NCI-H446 treated with DMSO at 0.1 percent for 48 hours (cell line): Measurements from ENCODE around the gene R3HCC1L.

ENCODE experiments used
- DNase-seq: peaks from one replicate; lab custom pipeline; 2025; lab: John Stamatoyannopoulos, UW

Gene R3HCC1L

DNA sequence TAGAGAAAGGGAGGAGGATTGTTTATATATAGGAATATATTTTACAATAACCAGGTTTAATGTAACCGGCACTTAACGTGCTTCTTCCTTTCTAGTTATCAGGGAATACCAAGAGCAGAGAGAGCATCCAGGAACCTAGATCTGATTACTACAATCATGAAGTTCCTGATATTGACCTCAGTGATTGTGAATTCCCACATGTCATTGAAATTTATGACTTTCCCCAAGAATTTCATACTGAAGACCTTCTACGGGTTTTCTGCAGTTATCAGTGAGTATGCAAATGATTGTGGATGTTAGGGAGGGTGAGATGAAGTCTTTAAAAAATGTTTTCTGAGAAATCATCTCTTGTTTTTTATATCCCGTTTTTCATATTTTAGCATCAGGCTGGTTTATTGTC is 97.0 kb downstream of the R3HCC1L start:
- DNase-seq: no peak

DNA sequence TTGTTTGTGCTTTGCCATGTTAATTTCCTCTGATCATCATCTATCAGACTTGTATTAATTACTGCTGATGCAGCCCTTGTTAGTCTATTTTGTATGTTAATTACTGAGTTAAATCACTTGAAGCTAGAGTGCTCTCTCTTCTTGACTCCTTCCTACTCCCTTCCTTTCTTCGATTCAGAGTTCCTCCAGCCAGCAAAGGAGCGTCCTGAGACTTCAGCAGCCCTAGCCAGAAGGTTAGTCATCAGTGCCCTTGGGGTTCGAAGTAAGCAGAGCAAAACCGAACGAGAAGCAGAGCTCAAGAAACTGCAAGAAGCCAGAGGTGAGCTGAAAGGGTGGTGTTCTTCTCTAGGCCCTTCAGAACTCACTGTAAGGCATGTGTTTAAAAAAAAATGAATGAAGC is 101.4 kb downstream of the R3HCC1L start:
- no peak for DNase-seq

DNA sequence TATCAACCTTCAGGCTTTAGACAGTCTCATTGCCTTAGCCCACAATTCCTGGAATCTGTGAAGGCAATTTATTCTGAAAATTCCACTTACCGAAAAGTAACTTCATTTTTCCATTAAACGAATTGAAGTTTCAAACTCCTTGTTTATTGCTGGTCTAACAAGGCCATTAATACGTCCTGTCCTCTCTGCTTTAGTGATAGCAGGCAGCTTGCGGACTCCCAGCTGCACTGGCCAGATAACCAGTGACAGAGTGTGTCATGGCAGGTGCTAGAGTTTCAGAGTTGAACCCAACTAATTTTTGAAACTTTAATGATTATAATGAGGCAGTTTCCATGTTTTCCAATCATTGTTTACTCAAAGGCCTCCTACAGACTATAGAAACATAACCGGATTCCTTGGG is 102.4 kb downstream of the R3HCC1L start:
- DNase-seq: no peak

DNA sequence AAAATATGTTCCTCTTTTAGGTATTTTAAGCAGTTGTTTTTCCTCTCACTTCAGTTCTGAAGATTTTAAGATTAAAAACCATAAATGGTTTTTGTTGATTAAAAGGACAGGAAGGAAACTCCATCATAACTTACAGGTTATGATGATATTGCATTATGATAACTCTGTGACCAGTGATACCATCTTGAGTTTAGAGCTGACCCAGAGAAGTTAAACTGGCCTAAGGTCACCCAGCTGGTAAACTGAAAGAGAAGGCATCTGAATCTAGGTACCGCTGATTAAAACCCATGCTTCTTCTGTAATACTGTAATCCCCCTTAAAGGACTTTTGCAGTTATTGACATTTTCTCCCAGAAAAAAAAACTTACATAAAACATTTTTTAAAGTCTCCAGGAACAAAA is 103.9 kb downstream of the R3HCC1L start:
- no peak for DNase-seq

DNA sequence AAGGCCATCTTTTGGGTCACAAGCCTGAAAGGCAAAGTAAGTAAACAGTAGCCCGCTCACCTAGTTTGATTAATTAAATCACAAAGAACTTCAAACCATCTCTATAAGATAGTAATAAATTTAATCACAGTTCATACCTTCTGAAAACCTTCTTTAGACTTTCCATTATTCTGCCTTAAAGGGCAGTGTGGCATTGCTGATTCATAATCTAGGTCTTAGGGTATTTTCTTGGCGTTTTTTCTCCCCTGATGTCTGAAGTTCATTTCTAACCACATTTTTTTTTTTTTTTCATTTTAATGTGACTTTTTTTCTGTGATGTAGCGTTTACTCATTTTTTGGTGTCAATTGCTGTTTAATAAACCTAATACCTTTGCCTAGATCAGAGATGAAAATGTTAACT is 106.1 kb downstream of the R3HCC1L start:
- DNase-seq: no peak

DNA sequence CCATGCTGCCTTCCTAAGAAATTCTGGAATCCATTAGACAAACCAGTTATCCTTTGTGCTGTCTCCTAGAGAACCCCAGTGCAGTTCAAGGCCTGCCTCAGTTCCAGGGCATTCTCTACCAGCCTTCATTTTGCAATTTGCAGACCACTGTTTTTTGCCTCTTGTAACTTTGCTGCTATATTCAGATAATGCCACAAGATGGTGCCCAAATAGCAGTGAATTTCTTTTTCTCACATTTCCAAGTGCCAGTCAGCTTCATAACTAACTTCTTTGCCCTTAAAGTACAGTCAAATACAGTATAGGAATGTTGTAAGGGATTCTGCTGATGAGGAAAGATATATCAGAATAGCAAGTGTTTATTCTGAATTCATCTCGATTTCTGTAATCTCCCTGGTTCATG is 108.4 kb downstream of the R3HCC1L start:
- DNase-seq: no peak

DNA sequence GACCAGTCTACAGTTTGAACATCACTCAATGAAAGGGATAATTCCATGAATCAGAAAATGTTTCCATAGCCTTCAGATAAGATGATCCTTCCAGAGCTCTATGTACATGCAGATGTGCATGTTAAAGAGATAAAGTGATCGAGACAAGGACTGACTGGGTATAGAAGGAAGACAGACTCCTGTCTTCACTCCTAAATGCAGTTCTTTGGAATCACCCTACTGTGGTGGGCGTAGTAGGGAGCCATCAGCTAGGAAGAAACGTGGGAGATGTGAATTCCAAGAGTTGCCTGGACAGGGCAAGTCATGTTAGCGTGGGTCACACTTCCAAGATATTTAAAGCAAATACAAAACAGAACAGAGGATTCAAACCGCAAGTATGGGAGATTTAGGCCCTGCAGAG is 109.7 kb downstream of the R3HCC1L start:
- no peak for DNase-seq

DNA sequence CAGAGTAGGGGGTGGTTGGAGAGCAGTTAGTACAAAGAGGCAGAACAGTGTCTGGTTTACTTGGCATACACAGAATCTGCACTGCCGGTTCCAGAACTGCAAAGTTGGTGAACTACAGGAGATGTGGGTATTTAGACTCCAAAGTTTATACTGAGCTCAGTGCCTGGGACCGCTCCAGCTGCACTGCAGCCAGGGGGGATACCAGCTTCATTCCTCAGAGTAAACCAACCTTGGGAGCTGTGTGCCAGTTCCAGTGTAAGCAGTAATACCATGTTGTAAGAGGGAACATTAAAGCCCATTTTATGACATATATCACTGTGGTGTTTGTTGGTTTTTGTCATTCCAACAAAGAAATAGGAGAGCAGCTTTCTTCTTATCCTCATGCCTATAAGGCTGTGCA is 110.1 kb downstream of the R3HCC1L start:
- DNase-seq: no peak

DNA sequence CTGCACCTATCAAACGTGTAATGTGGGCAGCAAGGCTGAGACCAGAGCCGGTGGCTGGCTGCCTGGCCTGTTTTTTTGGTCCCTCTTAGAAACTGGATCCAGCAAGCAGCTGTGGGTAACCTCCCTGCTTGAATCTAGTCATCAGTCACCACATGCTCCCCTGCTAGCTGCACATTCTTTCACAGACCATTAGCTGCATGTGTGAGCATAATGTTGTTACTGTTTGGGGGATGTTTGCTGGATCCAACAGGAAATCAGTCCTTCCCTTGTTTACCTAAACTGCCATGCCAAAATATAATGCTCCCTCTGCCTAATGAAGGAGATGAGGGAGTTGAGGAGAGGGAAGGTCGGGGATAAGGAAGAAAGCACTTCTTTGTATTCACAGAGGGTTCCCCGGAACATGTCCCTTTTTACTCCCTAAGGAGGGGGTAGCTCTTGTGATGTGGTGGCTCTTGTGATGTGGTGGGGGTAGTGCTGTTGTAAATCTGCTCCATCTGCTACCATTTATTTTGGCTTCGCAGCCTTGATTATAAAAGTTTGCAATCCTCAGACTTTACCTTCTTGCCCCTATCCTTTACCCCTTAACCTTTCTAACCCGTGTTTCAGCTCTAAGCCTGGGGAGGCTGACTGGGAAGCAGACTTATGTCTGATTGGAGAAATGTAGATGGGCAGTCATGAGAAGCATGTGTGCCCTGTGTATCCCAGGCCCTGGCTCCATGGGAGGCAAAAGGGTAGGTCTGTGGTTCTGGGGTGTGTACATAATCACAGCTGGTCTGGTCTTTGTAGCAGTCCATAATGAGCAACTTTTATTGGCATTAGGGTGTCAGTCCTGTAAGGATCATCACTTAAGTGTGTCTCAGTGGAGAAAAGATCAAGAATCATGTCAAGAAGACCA is 112.7 kb downstream of the R3HCC1L start:
- DNase-seq: peak; percentile 31

DNA sequence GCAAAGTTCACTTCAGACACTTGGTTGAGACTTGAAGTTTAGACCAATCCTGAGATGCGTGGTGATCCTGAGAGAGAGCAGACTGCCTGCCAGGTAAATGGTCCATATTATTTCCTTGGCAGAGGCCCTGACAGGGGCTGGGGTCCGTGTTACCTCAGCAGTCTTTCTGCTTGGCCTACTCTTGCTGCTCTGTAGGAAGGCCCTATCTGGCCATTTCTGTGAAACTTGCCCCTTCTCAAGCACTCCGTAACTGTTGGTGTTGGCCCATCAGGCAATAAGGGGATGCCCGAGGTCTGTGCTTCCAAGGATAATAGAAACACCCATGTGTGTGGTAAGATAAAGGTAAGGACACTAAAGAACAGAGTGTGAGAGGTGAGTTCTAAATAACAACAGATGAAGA is 113.6 kb downstream of the R3HCC1L start:
- no peak for DNase-seq

DNA sequence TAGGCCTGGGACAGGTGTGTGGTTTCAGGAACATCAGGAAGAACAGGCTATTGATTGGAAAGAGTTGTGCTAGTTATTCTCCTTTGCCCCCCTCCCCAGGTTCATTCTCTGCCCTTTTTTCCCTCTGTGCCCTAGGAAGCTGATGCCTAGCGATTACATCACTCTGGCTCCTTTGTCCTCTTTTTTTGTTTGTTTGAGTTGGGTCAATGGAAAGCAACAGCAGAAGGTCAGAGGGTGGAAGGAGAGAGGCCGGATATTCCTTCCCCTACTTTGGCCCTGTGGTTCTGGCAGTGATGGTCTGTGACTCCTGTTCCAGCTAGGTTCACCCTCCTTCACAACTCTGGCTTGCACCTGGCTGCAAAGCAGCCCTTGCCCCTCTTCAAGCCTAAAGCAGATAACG is 114.7 kb downstream of the R3HCC1L start:
- DNase-seq: no peak

DNA sequence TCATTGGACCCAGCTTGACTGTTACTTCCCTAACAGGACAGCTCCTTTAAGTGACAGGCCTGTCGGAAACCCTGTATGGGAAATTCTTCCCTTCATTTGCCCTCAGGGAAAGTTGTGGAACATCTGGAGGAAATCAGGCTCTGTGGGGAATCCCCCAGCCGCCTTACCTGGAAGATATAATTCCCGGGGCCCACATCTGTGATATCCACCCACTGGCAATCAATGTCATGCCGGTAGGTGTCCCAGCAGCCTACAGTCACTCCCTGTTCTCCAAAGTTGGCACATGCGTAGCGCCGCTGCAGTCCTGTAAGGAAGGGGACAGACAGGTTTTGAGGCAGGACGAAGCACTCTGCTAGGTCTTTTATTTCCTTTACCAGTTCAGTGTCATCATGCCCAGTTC is 116.9 kb downstream of the R3HCC1L start:
- no peak for DNase-seq

DNA sequence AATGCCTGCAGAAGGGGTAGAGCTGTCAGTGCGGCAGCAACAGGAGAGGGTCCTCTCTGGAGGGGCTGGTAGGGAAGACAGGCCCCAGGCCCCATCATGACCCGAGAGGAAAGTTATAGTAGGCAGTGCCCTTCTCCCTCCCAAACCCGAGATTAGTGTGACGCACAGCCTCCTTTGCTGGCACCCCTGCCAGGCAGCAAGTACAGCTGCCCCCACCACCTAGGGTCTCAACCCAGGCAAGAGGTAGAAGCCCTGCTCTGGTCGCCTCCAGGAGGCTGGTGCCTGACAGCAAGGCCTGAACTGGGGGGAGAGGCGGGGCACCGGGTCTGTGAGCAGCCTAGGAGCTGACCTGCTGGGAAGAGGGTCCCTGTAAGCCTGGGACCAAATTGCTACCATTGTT is 118.0 kb downstream of the R3HCC1L start:
- no peak for DNase-seq

DNA sequence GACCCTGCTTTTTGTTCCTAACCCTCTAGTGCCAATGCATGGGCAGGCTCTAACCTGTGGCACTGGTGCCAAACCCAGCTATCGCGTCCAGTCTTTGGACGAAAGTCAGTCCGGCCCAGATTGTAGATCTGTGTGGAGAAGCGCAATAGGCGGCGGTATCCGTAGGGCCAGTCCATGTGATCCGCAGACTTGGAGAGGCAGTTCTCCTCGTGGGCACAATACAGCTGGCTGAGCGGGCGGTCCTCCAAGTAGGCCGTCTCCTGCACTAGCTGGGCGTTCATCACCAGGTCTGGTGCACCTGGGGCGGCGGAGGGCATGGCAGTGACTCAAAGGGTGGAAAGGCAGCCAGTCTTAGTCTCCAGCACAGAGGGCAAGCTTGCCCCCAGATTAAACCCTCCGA is 119.0 kb downstream of the R3HCC1L start:
- no peak for DNase-seq

DNA sequence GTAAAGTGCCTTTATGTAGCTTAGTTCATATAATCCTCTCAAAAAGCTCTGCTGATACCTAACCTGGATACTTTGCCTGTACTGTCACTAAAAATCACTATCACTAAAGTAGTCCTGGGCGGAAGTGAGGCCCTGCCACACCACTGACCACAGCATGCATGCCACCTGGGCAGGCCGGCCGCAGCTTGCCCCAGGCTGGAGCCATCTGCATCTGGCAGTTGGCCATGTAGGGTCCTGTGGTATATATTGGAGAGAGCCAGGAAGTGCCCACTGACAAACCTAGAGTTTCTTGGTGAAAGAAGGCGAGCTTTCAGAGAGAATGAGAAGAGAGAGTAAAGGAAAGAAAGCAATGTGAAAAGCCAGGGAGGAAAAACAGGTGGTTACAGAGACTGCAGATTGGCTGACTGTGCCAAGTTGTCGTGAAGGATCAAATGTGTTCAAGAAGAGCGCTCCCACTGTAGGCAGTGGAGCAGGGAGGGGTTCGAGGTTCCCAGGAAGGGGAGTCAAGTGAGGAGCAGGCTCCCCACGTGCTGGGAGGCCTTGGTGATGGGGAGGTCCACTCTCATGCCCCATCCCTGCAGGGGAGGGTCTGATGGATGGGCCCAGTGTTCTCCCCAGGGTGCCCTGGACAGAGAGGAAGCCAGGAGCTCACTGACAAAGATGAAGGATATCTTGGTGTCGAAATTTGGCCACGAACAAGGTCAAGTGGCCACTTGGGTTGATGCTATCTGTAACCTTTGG is 119.9 kb downstream of the R3HCC1L start:
- no peak for DNase-seq

DNA sequence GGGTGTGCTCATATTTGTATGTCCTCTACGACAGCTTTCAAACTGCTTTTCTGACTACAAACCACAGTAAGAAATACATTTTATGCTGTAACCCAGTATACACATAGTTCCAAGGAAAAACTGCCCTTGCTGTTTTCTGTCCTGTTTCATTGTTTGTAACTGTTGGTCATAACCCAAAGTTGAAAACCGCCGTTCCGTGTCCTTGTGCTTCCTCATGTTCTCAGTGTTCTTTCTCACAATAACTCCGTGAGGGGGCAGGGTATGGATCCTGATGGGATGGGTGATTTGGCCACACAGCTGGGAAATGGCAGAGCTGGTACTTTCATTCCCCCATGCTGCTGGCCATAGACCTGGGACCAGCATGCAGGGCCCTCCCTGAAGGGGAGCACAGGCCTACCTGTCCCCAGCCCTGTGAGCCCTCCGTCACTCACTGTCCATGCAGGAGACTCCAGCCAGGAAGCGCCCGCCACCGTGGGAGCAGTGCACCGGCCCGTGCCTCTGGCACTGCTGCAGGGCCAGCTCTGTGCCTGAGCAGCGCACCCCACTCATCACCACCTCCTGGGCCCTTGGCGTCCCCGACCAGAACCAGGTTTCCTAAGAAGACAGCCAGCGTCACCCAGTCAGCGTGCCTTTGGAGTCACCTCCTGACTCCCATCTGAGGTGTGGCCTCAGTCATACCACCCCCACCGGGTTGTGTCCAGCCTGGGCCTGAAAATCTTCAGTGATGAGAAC is 120.9 kb downstream of the R3HCC1L start:
- no peak for DNase-seq

DNA sequence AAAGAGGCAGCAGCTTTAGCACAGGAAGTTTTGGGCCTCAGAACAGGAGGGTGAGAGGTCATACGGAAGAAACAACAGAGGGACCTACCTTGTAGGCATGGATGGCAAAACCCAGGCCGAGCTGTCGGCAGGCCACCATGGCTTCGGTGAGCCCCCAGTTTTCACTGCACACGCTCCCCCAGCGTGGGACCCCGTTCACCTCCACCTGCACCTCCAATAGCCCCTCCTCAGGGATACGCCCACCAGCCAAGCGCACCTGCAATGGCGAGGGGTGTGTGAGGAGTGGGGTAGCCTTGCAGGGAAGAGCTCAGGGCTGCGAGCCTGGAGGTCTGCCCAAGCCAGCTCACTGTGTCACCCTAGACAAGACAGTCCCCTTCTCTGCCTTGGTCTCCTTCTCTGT is 122.2 kb downstream of the R3HCC1L start:
- no peak for DNase-seq

DNA sequence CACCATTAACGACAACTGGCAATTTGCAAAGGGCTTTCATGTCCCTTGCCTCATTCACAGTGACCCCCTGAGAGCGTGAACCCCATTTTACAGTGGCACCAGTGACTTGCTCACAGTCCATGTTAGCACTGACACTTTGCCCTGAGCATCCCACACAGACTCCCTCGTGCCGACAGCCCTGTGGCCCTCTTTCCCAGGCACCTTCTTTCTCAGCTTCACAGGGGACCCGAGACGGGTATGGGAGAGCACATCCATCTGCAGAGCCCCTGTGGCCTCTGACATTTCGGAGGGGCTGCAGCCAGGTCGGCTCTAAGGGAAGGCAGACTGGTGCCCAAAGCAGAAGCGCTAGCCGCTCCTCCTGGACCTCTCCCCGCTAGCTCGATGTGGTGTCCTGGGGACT is 122.7 kb downstream of the R3HCC1L start:
- no peak for DNase-seq

DNA sequence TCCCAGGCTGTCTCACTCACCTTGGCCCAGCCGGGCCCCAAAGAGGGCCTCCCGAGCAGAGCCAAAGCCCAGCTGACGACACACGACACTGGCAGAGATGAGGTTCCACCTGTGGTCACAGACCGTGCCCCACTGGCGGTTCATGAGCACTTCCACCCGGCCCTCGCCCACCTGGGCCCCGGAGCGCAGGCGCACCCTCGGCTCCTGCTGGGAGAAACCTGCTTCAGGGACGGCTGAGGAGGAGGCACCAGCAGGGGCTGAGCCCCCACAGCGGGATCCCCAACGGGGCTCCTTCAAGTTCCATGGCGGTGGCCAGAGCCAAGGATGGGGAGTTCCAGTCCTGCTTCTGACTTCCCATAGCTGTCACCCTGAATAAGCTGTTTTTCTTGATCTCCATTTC is 123.5 kb downstream of the R3HCC1L start:
- no peak for DNase-seq

DNA sequence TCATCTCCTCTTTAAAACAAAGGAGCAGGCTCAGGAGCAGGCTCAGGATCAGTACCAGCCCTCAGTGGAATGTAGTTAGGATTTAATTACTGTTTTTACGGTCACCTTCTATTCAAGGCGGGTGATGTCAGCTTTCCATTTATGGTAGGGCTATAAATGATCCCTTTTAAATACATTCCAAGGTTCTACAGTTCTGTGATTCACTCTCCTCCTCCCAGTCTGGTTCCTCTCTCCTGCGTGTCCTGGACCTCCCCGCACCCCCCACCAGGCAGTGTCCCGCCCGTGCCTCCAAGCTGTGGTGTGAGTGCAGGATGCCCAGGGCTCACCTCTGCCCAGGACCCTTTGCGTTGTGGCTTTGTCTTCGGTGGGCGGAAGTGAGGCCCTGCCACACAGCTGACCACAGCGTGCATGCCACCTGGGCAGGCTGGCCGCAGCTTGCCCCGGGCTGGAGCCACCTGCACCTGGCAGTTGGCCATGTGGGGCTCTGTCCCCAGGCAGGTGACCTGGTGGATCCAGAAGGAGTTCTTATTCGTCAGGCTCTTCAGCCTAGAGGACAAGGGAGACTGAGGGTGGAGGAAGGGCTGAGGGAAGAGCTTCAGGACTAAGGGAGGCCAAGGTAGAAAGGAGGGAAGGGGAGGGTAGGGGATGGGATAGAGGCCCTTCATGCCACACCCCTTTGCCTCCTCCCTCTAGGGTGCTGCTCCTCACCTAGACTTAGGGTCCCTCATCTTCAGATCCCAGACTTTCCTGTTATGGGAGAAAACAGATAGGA is 124.4 kb downstream of the R3HCC1L start:
- no peak for DNase-seq

DNA sequence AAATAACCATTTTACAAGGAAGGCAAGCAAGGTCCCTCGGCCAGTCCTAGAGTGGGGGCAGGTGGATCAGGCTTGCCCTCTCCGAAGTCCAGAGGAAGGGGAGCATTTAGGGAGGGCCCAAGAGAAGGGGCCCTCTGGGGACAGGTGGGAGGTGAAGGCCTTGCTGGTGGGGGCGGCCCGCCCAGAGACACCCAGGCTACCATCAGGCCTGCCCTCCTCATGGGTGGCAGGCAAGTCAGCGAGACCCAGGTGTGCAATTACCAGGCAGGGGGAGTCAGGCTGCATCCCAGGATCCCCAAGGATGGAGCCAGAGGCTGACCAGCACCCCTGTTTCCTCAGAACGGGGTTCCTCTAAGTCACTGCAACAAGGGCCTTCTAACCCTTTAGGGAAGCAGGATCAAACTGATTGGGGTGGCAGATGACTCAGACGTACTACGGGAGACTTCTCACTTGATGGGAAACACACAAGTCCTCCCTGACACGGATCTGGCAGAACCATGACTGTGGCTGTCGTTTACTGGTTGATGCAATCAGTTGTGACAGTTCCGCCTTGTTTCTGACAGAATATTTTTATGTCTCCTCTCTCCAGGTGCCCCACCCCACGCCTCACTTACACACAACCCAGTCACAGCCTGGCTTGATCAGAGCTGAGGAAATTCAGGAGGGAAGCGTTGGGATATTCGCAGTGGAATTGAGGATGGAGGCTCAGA is 125.3 kb downstream of the R3HCC1L start:
- DNase-seq: no peak
